Calu3 (cell line): ENCODE measurements around the gene SSBP4. TPM values are rescaled to one million over a fixed set of nuclear protein-coding genes. Genes with fewer than 3 reads are reported as not detected.

Experiments
- BruUV-seq: library from RNA; stranded (reverse); fragments of 400-500 nt; replicated peaks from 2 replicates; lab custom pipeline; 2021; lab: Mats Ljungman, UMichigan
- CTCF ChIA-PET: fragments of 300-600 bp; sonication (Branson Sonifier 250); formaldehyde crosslinking; loops from one replicate; lab custom pipeline; 2022; ENCODE audit warnings: antibody characterized with exemption; lab: Charles Lee
- DNase-seq: peaks from one replicate; pipeline ENCODE4 v3.0.0; 2022
- H3K27ac Mint-ChIP-seq: one replicate; pipeline ENCODE4 v1.8.0; 2022; ENCODE audit warnings: mixed read lengths; ENCODE audit not compliant: unreplicated experiment
- H3K27me3 Mint-ChIP-seq: one replicate; pipeline ENCODE4 v1.8.0; 2022; ENCODE audit warnings: mixed read lengths; ENCODE audit not compliant: unreplicated experiment
- H3K36me3 Mint-ChIP-seq: one replicate; pipeline ENCODE4 v1.8.0; 2022; ENCODE audit warnings: mild to moderate bottlenecking, moderate library complexity, mixed read lengths; ENCODE audit not compliant: insufficient read depth, unreplicated experiment
- H3K4me1 Mint-ChIP-seq: one replicate; pipeline ENCODE4 v1.8.0; 2022; ENCODE audit warnings: mild to moderate bottlenecking, low read depth, mixed read lengths; ENCODE audit not compliant: unreplicated experiment
- H3K4me3 Mint-ChIP-seq: one replicate; pipeline ENCODE4 v1.8.0; 2022; ENCODE audit warnings: mild to moderate bottlenecking, low read depth, moderate library complexity, mixed read lengths; ENCODE audit not compliant: unreplicated experiment
- H3K9me3 Mint-ChIP-seq: one replicate; pipeline ENCODE4 v1.8.0; 2022; ENCODE audit warnings: low read depth, mixed read lengths; ENCODE audit not compliant: unreplicated experiment
- intact Hi-C: fragments of 100-400 bp; cut with micrococcal nuclease; formaldehyde crosslinking; loops from one replicate; pipeline ENCODE4 v1.10.0; 2022; ENCODE audit not compliant: unreplicated experiment
- total RNA-seq: library from RNA; stranded (reverse); gene quantifications from 2 replicates; pipeline ENCODE4 v1.2.3, GENCODE V29; 2022
- TF ChIP-seq, protein P1 (sequence below): fragments of 200-600 bp; IDR thresholded peaks from one replicate; pipeline ENCODE4 v1.8.0; 2022; ENCODE audit warnings: antibody characterized with exemption; ENCODE audit not compliant: unreplicated experiment

Gene SSBP4
- total RNA-seq, 1 experiment from 2014 or later: 51.5 TPM

- CTCF ChIA-PET: no interaction called here
- H3K27ac Mint-ChIP-seq: no peak overlapping the region
- intact Hi-C loops: loop anchor here (10.0 kb wide), 1 partner anchor 110 kb away; the partner anchor contains the start of gene UBA52
- TF ChIP-seq, protein P1, sequence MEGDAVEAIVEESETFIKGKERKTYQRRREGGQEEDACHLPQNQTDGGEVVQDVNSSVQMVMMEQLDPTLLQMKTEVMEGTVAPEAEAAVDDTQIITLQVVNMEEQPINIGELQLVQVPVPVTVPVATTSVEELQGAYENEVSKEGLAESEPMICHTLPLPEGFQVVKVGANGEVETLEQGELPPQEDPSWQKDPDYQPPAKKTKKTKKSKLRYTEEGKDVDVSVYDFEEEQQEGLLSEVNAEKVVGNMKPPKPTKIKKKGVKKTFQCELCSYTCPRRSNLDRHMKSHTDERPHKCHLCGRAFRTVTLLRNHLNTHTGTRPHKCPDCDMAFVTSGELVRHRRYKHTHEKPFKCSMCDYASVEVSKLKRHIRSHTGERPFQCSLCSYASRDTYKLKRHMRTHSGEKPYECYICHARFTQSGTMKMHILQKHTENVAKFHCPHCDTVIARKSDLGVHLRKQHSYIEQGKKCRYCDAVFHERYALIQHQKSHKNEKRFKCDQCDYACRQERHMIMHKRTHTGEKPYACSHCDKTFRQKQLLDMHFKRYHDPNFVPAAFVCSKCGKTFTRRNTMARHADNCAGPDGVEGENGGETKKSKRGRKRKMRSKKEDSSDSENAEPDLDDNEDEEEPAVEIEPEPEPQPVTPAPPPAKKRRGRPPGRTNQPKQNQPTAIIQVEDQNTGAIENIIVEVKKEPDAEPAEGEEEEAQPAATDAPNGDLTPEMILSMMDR: no peak
- BruUV-seq: no TSS peak
- H3K27me3 Mint-ChIP-seq: no peaks in the 10 kb centered on the region
- no peak for DNase-seq
- H3K4me1 Mint-ChIP-seq: peaks cover 17% of the 10 kb centered on the region
- H3K36me3 Mint-ChIP-seq: peaks cover 12% of the 10 kb centered on the region
- no peaks in the 10 kb centered on the region for H3K9me3 Mint-ChIP-seq
- no peak overlapping the region for H3K4me3 Mint-ChIP-seq
Observed at GRCh38 chr19:18464646-18465045, 45.4 kb downstream of the SSBP4 start.

DNA sequence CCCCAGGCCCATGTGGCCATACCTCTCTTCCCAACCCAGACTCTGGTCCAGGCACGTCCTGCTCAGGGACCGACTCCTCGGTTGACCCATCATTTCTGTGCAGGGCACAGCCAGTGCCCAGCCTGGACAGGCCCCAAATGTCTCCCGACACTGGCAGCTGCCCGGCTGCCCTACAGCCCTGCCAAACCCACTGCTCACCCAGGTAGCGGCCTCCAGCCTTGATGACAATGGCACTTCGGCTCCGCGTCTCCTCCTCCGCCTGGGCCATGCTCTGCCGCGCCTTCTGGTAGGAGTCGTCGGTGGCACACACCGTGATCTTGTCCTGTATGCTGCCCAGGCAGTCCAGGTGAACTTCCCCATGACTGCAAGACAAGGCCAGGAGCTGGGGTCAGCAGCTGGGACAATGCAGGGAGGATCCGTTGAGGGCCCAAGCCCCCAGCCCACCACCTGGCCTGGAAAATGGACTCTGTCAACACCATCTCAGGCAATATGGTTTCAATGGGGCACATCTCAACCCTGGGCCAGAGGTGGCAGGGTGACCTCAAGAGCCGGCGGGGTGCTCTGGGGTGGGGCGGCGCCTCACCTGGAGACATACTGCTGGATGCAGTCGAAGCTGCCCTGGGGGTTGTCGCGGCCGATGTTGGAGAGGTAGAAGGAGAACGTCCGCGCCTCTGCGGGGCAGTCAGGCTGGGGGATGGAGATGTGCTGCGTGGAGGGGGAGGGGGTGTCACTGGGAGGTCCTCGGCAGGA lies 46.2 kb downstream of the SSBP4 start:
- Mint-ChIP-seq H3K4me3 (no peak overlapping the region), H3K9me3 (no peaks in the 10 kb centered on the region), H3K27ac (no peak overlapping the region), H3K36me3 (peaks cover 16% of the 10 kb centered on the region), H3K4me1 (peaks cover 17% of the 10 kb centered on the region), H3K27me3 (no peaks in the 10 kb centered on the region)
- BruUV-seq: no TSS peak
- intact Hi-C loops: loop anchor here (10.0 kb wide), 1 partner anchor 109 kb away; the partner anchor contains the start of gene UBA52
- DNase-seq: no peak
- TF ChIP-seq, protein P1: no peak
- CTCF ChIA-PET: no interaction called here

- H3K4me3 Mint-ChIP-seq: no peak overlapping the region
- CTCF ChIA-PET: no interaction called here
- TF ChIP-seq, protein P1: no peak
- no peak for DNase-seq
- H3K27me3 Mint-ChIP-seq: no peaks in the 10 kb centered on the region
- intact Hi-C loops: loop anchor here (10.0 kb wide), 1 partner anchor 109 kb away; the partner anchor contains the start of gene UBA52
- no peak overlapping the region for H3K27ac Mint-ChIP-seq
- peaks cover 21% of the 10 kb centered on the region for H3K36me3 Mint-ChIP-seq
- H3K4me1 Mint-ChIP-seq: peaks cover 17% of the 10 kb centered on the region
- H3K9me3 Mint-ChIP-seq: no peaks in the 10 kb centered on the region
- no TSS peak for BruUV-seq
Observed at GRCh38 chr19:18465964-18466339, 46.8 kb downstream of the SSBP4 start.

- no TSS peak for BruUV-seq
- peaks cover 17% of the 10 kb centered on the region for H3K4me1 Mint-ChIP-seq
Observed at GRCh38 chr19:18466354-18466753, 47.2 kb downstream of the SSBP4 start.

More at GRCh38 chr19:18466354-18466753, 47.2 kb downstream of the SSBP4 start:
- H3K9me3 Mint-ChIP-seq: no peaks in the 10 kb centered on the region
- no peak overlapping the region for H3K27ac Mint-ChIP-seq
- no peaks in the 10 kb centered on the region for H3K27me3 Mint-ChIP-seq
- TF ChIP-seq, protein P1: no peak
- intact Hi-C loops: loop anchor here (10.0 kb wide), 1 partner anchor 108 kb away; the partner anchor contains the start of gene UBA52
- DNase-seq: no peak
- CTCF ChIA-PET: interaction anchor here (0.6 kb wide), 1 partner anchor 446 kb away, joined by 3 read pairs; no protein-coding TSS in a partner anchor
- H3K4me3 Mint-ChIP-seq: no peak overlapping the region
- peaks cover 21% of the 10 kb centered on the region for H3K36me3 Mint-ChIP-seq
